Mesenchymal stem cell (in vitro differentiated cells and primary cell): ENCODE measurements around the gene KLHL3.

ENCODE experiments used
- DNase-seq: peaks from one replicate; pipeline ENCODE4 v3.0.0-alpha.2; 2013
- H2AFZ ChIP-seq: one replicate; pipeline ENCODE4 v1.6.1; 2013; ENCODE audit warnings: low read depth, mild to moderate bottlenecking, control low read depth, inconsistent platforms, low read length, moderate library complexity
- H2AK5ac ChIP-seq: 2 replicates; pipeline ENCODE4 v1.6.1; 2013; ENCODE audit warnings: low read length, moderate library complexity, mild to moderate bottlenecking, inconsistent platforms; ENCODE audit not compliant: severe bottlenecking
- H2BK120ac ChIP-seq: one replicate; pipeline ENCODE4 v1.6.1; 2013; ENCODE audit warnings: low read depth, mild to moderate bottlenecking, inconsistent platforms, low read length, moderate library complexity
- H2BK12ac ChIP-seq, 2 experiments: one replicate each; pipeline ENCODE4 v1.6.1; 2013; ENCODE audit warnings: inconsistent platforms in 2 of 2, low read length in 2 of 2, mild to moderate bottlenecking in 2 of 2, moderate library complexity in 2 of 2, control low read depth in 1 of 2
- H2BK15ac ChIP-seq: one replicate; pipeline ENCODE4 v1.6.1; 2013; ENCODE audit warnings: mild to moderate bottlenecking, low read depth, inconsistent platforms; ENCODE audit not compliant: poor library complexity, severe bottlenecking
- H2BK5ac ChIP-seq: 2 replicates; pipeline ENCODE4 v1.6.1; 2013; ENCODE audit warnings: low read depth, mild to moderate bottlenecking, low read length, control low read depth, inconsistent platforms; ENCODE audit not compliant: poor library complexity, severe bottlenecking
- H3K14ac ChIP-seq, 2 experiments: one replicate each; pipeline ENCODE4 v1.6.1; 2013; ENCODE audit warnings: inconsistent platforms in 2 of 2, low read length in 2 of 2, control low read depth in 1 of 2, mild to moderate bottlenecking in 1 of 2, moderate library complexity in 1 of 2
- H3K18ac ChIP-seq, 2 experiments: one replicate each; pipeline ENCODE4 v1.6.1; 2013; ENCODE audit warnings: inconsistent platforms in 2 of 2, low read length in 2 of 2, control low read depth in 1 of 2, low read depth in 1 of 2, mild to moderate bottlenecking in 1 of 2
- H3K23ac ChIP-seq, 2 experiments: one replicate each; pipeline ENCODE4 v1.6.1; 2013; ENCODE audit warnings: inconsistent platforms in 2 of 2, low read length in 2 of 2, mild to moderate bottlenecking in 2 of 2, moderate library complexity in 2 of 2, control low read depth in 1 of 2
- H3K27ac ChIP-seq: 2 replicates; pipeline ENCODE4 v1.5.1; 2013; ENCODE audit warnings: mild to moderate bottlenecking, moderate library complexity, low read length, control low read depth, inconsistent platforms; ENCODE audit not compliant: poor library complexity, severe bottlenecking
- H3K27me3 ChIP-seq, 2 experiments: 2 replicates each; pipeline versions ENCODE4 v1.6.1 to v1.7.0; 2013; ENCODE audit warnings: low read length in 2 of 2, mild to moderate bottlenecking in 2 of 2, moderate library complexity in 2 of 2, control low read depth in 1 of 2, inconsistent platforms in 1 of 2; ENCODE audit not compliant: control insufficient read depth in 1 of 2, insufficient read depth in 1 of 2
- H3K36me3 ChIP-seq, 2 experiments: 2 replicates each; pipeline versions ENCODE4 v1.6.1 to v1.7.0; 2013; ENCODE audit warnings: low read length in 2 of 2, control low read depth in 1 of 2, inconsistent platforms in 1 of 2, low read depth in 1 of 2, mild to moderate bottlenecking in 1 of 2; ENCODE audit not compliant: insufficient read depth in 2 of 2, control insufficient read depth in 1 of 2
- H3K4ac ChIP-seq, 2 experiments: one replicate each; pipeline ENCODE4 v1.6.1; 2013; ENCODE audit warnings: inconsistent platforms in 2 of 2, low read length in 2 of 2, mild to moderate bottlenecking in 2 of 2, moderate library complexity in 2 of 2, control low read depth in 1 of 2, low read depth in 1 of 2
- H3K4me1 ChIP-seq: 2 replicates; pipeline ENCODE4 v1.6.1; 2013; ENCODE audit warnings: low read depth, low read length, control low read depth; ENCODE audit not compliant: control insufficient read depth, insufficient read depth
- H3K4me2 ChIP-seq: 2 replicates; pipeline ENCODE4 v1.6.1; 2013; ENCODE audit warnings: low read length, mild to moderate bottlenecking, inconsistent platforms; ENCODE audit not compliant: poor library complexity, severe bottlenecking
- H3K4me3 ChIP-seq, 2 experiments: 2 replicates each; pipeline versions ENCODE4 v1.5.1 to v1.7.0; 2013; ENCODE audit warnings: low read length in 2 of 2, mild to moderate bottlenecking in 2 of 2, control low read depth in 1 of 2, low read depth in 1 of 2; ENCODE audit not compliant: insufficient read depth in 1 of 2
- H3K79me1 ChIP-seq: replicated peaks from 2 replicates; pipeline ENCODE4 v1.6.1; 2013; ENCODE audit warnings: mild to moderate bottlenecking, control low read depth, low read length, inconsistent platforms; ENCODE audit not compliant: poor library complexity, severe bottlenecking
- H3K9ac ChIP-seq: 2 replicates; pipeline ENCODE4 v1.7.0; 2013; ENCODE audit warnings: mild to moderate bottlenecking, low read length, moderate library complexity
- H3K9me3 ChIP-seq: 2 replicates; pipeline ENCODE4 v1.7.0; 2013; ENCODE audit warnings: mild to moderate bottlenecking, low read length; ENCODE audit not compliant: control insufficient read depth
- H4K8ac ChIP-seq: one replicate; pipeline ENCODE4 v1.6.1; 2013; ENCODE audit warnings: inconsistent platforms, mild to moderate bottlenecking, low read length, moderate library complexity
- H4K91ac ChIP-seq: one replicate; pipeline ENCODE4 v1.6.1; 2013; ENCODE audit warnings: mild to moderate bottlenecking, low read length, inconsistent platforms
- WGBS: methylation state at CpG from one replicate; pipeline ENCODE4 v1.1.7; 2013; ENCODE audit warnings: mixed read lengths; 5-methylcytosine and 5-hydroxymethylcytosine counted together

The KLHL3 gene

DNA sequence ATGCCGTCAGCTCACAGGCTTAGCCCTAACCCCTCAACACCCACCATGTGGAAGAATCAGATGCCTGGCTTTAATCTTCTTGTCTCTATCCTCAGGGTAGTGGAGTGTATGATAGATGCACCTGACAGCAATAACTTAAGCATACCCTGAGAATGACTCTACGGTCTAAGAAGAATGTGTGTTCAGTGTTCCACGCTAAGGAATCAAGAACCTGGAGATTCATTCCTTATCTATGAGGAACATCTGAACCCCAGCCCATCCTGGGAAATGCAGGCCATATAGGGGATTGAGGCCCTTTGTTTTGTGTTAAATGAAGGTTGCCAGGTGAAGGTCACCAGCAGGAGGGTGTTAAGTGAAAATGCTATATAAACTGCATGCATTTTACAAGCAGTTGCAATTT lies 63.0 kb downstream of the KLHL3 start:
- no peak overlapping the region for H4K91ac ChIP-seq
- no peak overlapping the region for H2BK12ac ChIP-seq
- no peak overlapping the region for H3K4me3 ChIP-seq
- H3K4me1 ChIP-seq, result peaks cover 4% of the 10 kb centered on the region
- no peak overlapping the region for H3K27ac ChIP-seq
- H2BK5ac ChIP-seq, result no peak overlapping the region
- H3K4ac ChIP-seq, result no peak overlapping the region
- no peak overlapping the region for H3K18ac ChIP-seq
- no peaks in the 10 kb centered on the region for H3K27me3 ChIP-seq
- 29% methylated on average over 1 of the region's 3 CpGs for WGBS
- H2BK120ac ChIP-seq, result no peak overlapping the region
- no peak overlapping the region for H3K14ac ChIP-seq
- no peaks in the 10 kb centered on the region for H3K79me1 ChIP-seq
- no peak for DNase-seq
- no peak overlapping the region for H2BK15ac ChIP-seq
- no peak overlapping the region for H2AFZ ChIP-seq
- no peak overlapping the region for H3K23ac ChIP-seq
- no peak overlapping the region for H2AK5ac ChIP-seq
- H4K8ac ChIP-seq, result no peak overlapping the region
- no peaks in the 10 kb centered on the region for H3K36me3 ChIP-seq
- H3K4me2 ChIP-seq, result no peak overlapping the region
- H3K9me3 ChIP-seq, result no peaks in the 10 kb centered on the region
- H3K9ac ChIP-seq, result no peak overlapping the region

DNA sequence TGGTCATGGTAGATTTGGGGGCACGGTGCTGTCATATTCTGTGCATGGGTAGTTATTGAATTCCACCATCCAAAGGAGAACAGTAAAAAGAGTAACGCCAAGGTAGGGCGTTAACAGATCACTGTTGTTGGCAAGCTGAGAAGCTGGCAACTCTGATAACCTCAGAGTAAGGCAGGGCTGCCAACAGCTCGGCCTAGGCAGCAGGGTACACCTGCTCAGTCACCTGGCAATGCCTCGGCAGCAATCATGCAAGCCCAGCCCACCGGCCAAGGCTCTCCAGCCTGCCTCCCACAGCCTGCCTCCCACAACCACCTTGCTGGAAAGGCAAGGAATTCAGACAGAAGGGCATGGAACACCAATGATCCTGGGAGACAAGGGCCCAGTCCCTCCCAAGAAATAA lies 63.9 kb downstream of the KLHL3 start:
- Histone ChIP-seq H3K36me3 (no peaks in the 10 kb centered on the region), H2AK5ac (no peak overlapping the region), H3K4ac (no peak overlapping the region), H4K91ac (no peak overlapping the region), H4K8ac (no peak overlapping the region), H2BK12ac (no peak overlapping the region), H3K14ac (no peak overlapping the region), H3K23ac (no peak overlapping the region), H3K27me3 (no peaks in the 10 kb centered on the region), H2BK5ac (no peak overlapping the region), H3K4me2 (no peak overlapping the region), H3K4me1 (peaks cover 6% of the 10 kb centered on the region), H2BK15ac (no peak overlapping the region), H2BK120ac (no peak overlapping the region), H3K4me3 (no peak overlapping the region), H2AFZ (no peak overlapping the region), H3K9me3 (no peaks in the 10 kb centered on the region), H3K18ac (no peak overlapping the region), H3K9ac (no peak overlapping the region), H3K79me1 (no peaks in the 10 kb centered on the region), H3K27ac (no peak overlapping the region)
- DNase-seq, result no peak
- 79% methylated on average over 6 of the region's 6 CpGs for WGBS

- H3K4me2 ChIP-seq, result no peak overlapping the region
- no peak overlapping the region for H3K27ac ChIP-seq
- H2BK120ac ChIP-seq, result no peak overlapping the region
- H3K14ac ChIP-seq, result no peak overlapping the region
- H3K27me3 ChIP-seq, result no peaks in the 10 kb centered on the region
- H2BK15ac ChIP-seq, result no peak overlapping the region
- no peak overlapping the region for H4K8ac ChIP-seq
- no peak overlapping the region for H3K23ac ChIP-seq
- H3K79me1 ChIP-seq, result no peaks in the 10 kb centered on the region
- H2AK5ac ChIP-seq, result no peak overlapping the region
- H4K91ac ChIP-seq, result no peak overlapping the region
- H3K4ac ChIP-seq, result no peak overlapping the region
- H3K4me1 ChIP-seq, result peaks cover 9% of the 10 kb centered on the region
- no peak overlapping the region for H2AFZ ChIP-seq
- no peak overlapping the region for H3K9ac ChIP-seq
- no peak overlapping the region for H2BK12ac ChIP-seq
- no peaks in the 10 kb centered on the region for H3K9me3 ChIP-seq
- no peaks in the 10 kb centered on the region for H3K36me3 ChIP-seq
- DNase-seq, result no peak
- H2BK5ac ChIP-seq, result no peak overlapping the region
- no peak overlapping the region for H3K4me3 ChIP-seq
- 94% methylated on average over 1 of the region's 4 CpGs for WGBS
- no peak overlapping the region for H3K18ac ChIP-seq
Measured at GRCh38 chr5:137669811-137670210, 66.1 kb downstream of the KLHL3 start.

GRCh38 chr5:137668637-137669036 lies 67.3 kb downstream of the KLHL3 start:
- Histone ChIP-seq H2BK12ac (no peak overlapping the region), H3K27me3 (no peaks in the 10 kb centered on the region), H3K9me3 (no peaks in the 10 kb centered on the region), H2AFZ (no peak overlapping the region), H3K4me1 (peaks cover 9% of the 10 kb centered on the region), H3K9ac (no peak overlapping the region), H3K14ac (no peak overlapping the region), H3K23ac (no peak overlapping the region), H4K91ac (no peak overlapping the region), H2AK5ac (no peak overlapping the region), H3K79me1 (no peaks in the 10 kb centered on the region), H2BK120ac (no peak overlapping the region), H3K4me3 (no peak overlapping the region), H3K18ac (no peak overlapping the region), H2BK5ac (no peak overlapping the region), H3K4ac (no peak overlapping the region), H4K8ac (no peak overlapping the region), H2BK15ac (no peak overlapping the region), H3K4me2 (peak overlapping the region; percentile 30), H3K36me3 (no peaks in the 10 kb centered on the region), H3K27ac (no peak overlapping the region)
- no peak for DNase-seq
- 85% methylated on average over 5 of the region's 5 CpGs for WGBS
